DMS53 (cell line): ENCODE data around the gene IL17RD.
A peak's percentile ranks its signal among the peaks of the same experiment; 100 is the strongest.

Source experiments
- DNase-seq: peaks from one replicate; lab custom pipeline; 2025; lab: John Stamatoyannopoulos, UW

IL17RD gene

GRCh38 chr3:57065588-57065987 lies 99.6 kb downstream of the IL17RD start:
- DNase-seq, result no peak

DNA sequence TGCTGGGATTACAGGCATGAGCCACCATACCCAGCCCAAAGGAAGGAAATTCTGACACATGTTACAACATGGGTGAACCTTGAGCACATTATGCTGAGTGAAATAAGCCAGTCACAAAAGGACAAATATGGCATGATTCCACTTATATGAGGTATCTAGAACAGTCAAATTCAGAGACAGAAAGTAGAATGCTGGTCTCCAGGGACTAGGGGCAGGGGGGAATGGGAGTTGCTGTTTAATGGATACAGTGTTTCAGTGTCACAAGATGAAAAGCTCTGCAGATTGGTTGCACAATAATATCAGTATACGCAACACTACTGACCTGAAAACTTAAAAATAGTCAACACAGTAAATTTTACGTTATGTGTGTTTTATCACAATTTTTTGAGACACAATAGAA lies 100.6 kb downstream of the IL17RD start:
- no peak for DNase-seq

DNA sequence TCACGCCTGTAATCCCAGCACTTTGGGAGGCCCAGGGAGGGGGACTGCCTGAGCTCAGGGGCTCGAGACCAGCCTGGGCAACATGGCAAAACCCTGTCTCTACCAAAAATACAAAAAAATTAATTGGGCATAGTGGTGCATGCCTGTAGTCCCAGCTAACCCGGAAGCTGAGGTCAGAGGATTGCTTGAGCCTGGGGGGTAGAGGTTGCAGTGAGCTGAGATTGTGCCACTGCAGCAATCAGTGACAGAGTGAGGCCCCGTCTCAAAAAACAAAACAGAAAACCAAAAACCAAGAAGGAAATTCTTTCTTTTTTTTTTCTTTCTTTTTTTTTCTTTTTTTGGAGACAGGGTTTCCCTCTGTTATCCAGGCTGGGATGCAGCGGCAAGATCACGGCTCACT lies 101.2 kb downstream of the IL17RD start:
- DNase-seq, result no peak

GRCh38 chr3:57063032-57063431 lies 102.1 kb downstream of the IL17RD start:
- no peak for DNase-seq

DNA sequence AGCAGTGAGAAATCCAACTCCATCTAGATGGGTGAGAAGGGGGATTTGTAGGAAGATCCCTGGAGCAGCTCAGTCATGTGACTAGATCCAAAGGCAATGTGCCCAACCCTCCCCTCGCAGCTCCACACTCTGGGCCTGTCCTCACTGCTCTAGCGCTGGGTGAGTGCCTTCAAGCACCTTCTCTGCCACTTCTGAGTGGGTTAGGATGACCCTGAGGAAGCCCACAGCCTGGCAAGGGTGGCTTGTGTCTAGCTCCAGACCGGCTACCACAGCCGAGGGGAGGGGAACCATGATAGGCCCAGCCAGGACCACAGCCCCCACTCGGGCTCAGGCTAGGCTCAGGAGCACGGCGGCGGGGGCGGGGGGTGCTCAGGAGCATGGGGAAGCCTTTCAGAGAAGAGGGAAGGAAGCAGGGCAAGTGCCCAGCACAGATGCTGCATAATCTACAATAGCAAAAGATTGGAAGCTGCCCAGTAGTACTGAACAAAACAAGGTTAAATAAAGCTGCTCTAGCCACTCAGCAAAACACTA lies 103.0 kb downstream of the IL17RD start:
- DNase-seq, result no peak

GRCh38 chr3:57061556-57061955 lies 103.6 kb downstream of the IL17RD start:
- DNase-seq, result no peak

DNA sequence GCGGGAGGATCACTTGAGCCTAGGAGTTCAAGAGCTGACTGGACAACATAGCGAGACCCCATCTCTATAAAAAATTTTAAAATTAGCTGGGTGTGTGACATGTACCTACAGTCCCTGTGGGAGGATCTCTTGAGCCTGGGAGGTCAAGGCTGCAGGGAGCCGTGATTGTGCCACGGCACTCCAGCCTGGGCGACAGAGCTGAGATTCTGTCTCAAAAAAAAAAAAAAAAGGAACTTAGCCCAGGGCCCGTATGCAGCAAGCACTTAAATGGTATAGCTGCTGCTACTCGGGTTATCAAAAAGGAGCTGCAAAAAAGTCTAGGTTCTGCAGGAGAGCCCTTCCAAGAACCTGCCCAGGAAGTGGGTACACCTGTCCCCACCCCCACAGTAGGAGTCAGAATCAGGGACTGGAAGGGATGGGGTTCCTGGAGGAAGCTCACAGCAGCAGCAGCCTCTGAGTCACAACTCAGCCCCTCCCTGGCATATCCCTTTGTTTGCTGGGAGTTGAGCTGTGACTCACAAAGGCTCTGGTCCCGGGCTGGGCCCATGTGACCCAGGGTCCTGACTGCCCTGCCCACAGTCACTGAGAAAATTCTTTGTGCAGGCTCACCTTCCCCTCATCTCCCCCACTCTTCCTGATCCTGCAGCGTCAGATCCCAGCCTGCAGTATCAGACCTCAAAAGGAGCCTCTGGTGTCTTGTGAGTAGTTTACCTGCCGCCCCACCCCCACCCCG lies 104.9 kb downstream of the IL17RD start, which contains the start of gene SPATA12:
Gene SPATA12, plus strand, starts transcription at position 576 of the 733 bp plus-strand sequence. CDS start 13,031 bp downstream, outside the sequence.
- DNase-seq, result peak; percentile 88

- DNase-seq, result no peak
These were observed 105.7 kb downstream of the IL17RD start for GRCh38 chr3:57059411-57059810.

- no peak for DNase-seq
These were observed 107.8 kb downstream of the IL17RD start for GRCh38 chr3:57057351-57057750.

DNA sequence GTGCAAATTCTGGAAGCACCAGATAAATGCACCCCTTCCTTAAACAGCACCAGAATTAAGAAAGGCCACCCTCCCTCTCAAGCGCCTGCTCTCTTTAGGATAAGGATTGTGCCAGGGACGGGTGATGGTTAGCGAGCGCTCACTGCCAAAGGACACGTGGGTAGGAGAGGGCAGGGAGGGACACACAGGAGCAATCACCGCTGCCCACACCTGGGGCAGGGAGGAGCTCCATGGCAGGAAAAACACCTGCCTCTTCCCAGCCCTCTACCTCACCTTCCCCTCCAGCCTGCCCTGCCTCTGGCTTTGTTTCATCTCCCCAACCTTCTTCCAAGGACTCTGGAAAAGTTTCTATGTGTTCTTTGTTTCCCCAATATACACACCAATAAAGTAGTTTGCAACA lies 112.0 kb downstream of the IL17RD start:
- DNase-seq, result no peak

GRCh38 chr3:57052662-57053061 lies 112.5 kb downstream of the IL17RD start:
- no peak for DNase-seq

DNA sequence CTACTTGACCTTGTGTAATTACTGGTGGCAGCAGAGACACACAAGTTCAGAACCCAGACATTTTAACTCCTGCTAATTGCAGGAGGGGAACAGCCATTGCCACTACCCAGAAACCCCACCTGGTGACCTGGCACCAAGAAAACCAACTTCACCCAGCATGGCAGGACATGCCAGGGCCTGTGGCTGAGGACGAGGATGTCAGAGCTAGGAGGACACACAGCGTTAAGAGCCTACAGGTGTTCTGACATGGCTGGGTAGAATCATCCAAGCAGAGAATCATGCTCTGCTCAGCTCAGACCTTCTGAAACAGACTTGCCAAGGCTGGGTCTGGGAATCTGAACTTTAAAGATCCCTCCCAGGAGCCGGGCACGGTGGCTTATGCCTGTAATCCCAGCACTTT lies 116.4 kb downstream of the IL17RD start:
- peak; percentile 15 for DNase-seq

- peak; percentile 46 for DNase-seq
These were observed 117.0 kb downstream of the IL17RD start for GRCh38 chr3:57048052-57048671.

GRCh38 chr3:57046101-57046765 lies 118.9 kb downstream of the IL17RD start:
- no peak for DNase-seq

DNA sequence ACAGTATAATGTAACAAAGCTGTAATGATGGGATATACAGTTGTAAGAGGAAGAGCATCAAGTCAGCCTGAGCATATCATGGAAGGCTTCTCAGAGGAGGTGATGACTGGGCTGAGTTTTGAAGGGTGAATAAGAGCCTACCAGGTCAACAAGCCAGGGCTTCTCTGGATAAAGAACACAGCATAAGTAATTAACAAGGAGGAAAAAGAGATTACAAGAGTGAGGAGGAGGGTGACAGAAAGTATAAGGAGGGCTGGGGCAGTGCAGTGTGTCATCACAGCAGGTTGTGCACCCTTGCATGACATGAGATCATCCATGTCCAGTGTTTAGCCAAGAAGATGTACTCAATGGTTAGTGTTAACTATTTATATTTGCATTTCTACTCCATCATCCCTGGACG lies 121.6 kb downstream of the IL17RD start:
- peak; percentile 17 for DNase-seq

DNA sequence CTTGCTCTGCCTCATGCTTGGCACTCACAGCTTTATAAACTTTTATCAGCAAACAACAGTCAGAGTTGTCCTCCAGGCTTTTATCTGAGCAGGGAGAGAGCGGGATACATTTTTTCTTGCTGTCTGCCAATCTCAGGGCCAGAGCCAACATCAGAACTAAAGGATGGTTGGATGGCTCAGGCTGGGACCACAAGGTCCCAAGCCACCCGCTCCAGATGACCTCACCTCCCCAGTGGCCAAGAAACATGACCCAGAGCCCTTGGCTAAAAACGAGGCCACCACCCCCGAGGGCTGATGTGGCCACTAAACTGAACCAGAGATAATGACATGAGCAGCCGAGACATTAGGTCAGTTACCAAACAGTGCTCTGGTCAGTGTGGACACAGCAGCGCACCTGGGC lies 123.5 kb downstream of the IL17RD start:
- no peak for DNase-seq
